ENCODE measurements around the gene TNN. TPM values are rescaled to one million over a fixed set of nuclear protein-coding genes. Genes with fewer than 3 reads are reported as not detected.
A peak's percentile ranks its signal among the peaks of the same experiment; 100 is the strongest.

The TNN gene
- total and polyA plus RNA-seq, 2 experiments from 2014 or later = 0.18 to 0.31 TPM

GRCh38 chr1:175150596-175151319 lies 83.1 kb downstream of the TNN start:
- Mint-ChIP-seq H3K27ac (no peak overlapping the region), H3K9me3 (no peaks in the 10 kb centered on the region), H3K36me3 (ENCODE audit: low read depth) (no peaks in the 10 kb centered on the region; the same call in 2 of the 3 replicates), H3K4me3 (no peak overlapping the region; the same call in 2 of the 3 replicates), H3K4me1 (peaks cover 42% of the 10 kb centered on the region), H3K27me3 (ENCODE audit: insufficient read depth, low read depth, poor library complexity) (peaks cover 11% of the 10 kb centered on the region)
- peaks cover 22% of the 10 kb centered on the region; the same call in 1 of the 2 replicates for H3K4me1 ChIP-seq (ENCODE audit: insufficient read depth)
- peaks cover 7% of the 10 kb centered on the region; the same call in 1 of the 2 replicates for H3K27me3 ChIP-seq (ENCODE audit: insufficient read depth)
- no peak overlapping the region for H2AFZ ChIP-seq
- ATAC-seq = no peak
- H3K36me3 ChIP-seq (ENCODE audit: insufficient read depth) = no peaks in the 10 kb centered on the region
- no peaks in the 10 kb centered on the region for H4K20me1 ChIP-seq (replicated peaks; ENCODE audit: insufficient read depth)
- H3F3A ChIP-seq (replicated peaks; ENCODE audit: low read depth) = no peaks in the 10 kb centered on the region
- no peak overlapping the region for H3K4me3 ChIP-seq
- peak; percentile 21 for DNase-seq (ENCODE audit: low spot score)
- H3K4me2 ChIP-seq = no peak overlapping the region
- no peaks in the 10 kb centered on the region for H3K9me2 ChIP-seq (ENCODE audit: insufficient read depth)
- TF ChIP-seq, protein P1, sequence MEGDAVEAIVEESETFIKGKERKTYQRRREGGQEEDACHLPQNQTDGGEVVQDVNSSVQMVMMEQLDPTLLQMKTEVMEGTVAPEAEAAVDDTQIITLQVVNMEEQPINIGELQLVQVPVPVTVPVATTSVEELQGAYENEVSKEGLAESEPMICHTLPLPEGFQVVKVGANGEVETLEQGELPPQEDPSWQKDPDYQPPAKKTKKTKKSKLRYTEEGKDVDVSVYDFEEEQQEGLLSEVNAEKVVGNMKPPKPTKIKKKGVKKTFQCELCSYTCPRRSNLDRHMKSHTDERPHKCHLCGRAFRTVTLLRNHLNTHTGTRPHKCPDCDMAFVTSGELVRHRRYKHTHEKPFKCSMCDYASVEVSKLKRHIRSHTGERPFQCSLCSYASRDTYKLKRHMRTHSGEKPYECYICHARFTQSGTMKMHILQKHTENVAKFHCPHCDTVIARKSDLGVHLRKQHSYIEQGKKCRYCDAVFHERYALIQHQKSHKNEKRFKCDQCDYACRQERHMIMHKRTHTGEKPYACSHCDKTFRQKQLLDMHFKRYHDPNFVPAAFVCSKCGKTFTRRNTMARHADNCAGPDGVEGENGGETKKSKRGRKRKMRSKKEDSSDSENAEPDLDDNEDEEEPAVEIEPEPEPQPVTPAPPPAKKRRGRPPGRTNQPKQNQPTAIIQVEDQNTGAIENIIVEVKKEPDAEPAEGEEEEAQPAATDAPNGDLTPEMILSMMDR (conservative IDR thresholded peaks at IDR 0.05; ENCODE audit: low read depth in 2 of 2) = 0 out of 4 replicates have a peak, but pooled peaks of 1 of the 2 experiments have one; percentile 7
- no peak for TF ChIP-seq REST (IDR thresholded peaks at IDR 0.05; ENCODE audit: unreplicated experiment)
- no peak overlapping the region for H3K27ac ChIP-seq (ENCODE audit: low read depth)
- H3K79me2 ChIP-seq (replicated peaks; ENCODE audit: insufficient read depth) = no peaks in the 10 kb centered on the region

DNA sequence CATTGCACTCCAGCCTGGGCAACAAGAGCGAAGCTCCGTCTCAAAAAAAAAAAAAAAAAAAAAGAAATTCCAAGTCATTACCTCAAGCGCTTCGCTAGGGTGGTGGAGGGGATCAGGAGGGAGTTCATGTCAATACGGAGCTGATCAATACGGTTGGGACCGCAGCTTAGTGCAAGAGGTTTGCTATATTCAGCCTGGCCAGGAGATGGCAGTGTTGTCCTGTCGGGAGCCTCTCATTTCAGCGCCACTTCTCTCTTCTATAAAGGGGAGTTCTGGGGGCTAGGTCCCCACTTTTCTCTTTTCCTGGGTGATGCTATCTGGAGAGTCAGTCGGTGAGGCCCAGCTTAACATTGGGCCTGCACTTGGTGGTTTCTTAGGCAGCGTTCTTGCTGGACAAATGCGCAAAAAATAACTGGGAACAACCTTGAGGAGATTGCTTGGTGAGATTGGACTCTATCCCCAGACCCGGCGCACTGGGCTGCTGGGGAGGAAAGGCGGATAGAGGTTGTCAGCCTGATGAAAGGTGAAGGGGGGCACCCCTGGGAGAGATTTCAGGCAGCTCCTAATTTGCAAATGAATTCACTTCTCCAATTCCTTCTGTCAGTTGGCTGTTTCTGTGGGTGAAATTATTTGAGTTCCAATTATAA lies 84.5 kb downstream of the TNN start:
- no peaks in the 10 kb centered on the region for H3K9me3 Mint-ChIP-seq
- peak overlapping the region; percentile 74; the same call in 1 of the 2 replicates for H2AFZ ChIP-seq
- H3F3A ChIP-seq (replicated peaks; ENCODE audit: low read depth) = no peaks in the 10 kb centered on the region
- H3K4me3 ChIP-seq = peak overlapping the region; percentile 43
- TF ChIP-seq, protein P1 (conservative IDR thresholded peaks at IDR 0.05; ENCODE audit: low read depth in 2 of 2) = peak; percentile 93 to 96
- TF ChIP-seq JUNB (IDR thresholded peaks at IDR 0.05; ENCODE audit: unreplicated experiment) = no peak
- H3K4me1 Mint-ChIP-seq = peaks cover 31% of the 10 kb centered on the region
- peak overlapping the region; percentile 76 for H3K4me2 ChIP-seq
- peak; percentile 88 for ATAC-seq
- H3K27ac Mint-ChIP-seq = no peak overlapping the region
- H3K9me2 ChIP-seq (ENCODE audit: insufficient read depth) = 0 out of 2 replicates have a peak, but pooled peaks cover 2% of the 10 kb centered on the region
- H3K36me3 ChIP-seq (ENCODE audit: insufficient read depth) = no peaks in the 10 kb centered on the region
- H3K27me3 Mint-ChIP-seq (ENCODE audit: insufficient read depth, low read depth, poor library complexity) = peaks cover 8% of the 10 kb centered on the region
- H4K20me1 ChIP-seq (replicated peaks; ENCODE audit: insufficient read depth) = no peaks in the 10 kb centered on the region
- H3K4me3 Mint-ChIP-seq = peak overlapping the region; percentile 65
- no peaks in the 10 kb centered on the region for H3K79me2 ChIP-seq (replicated peaks; ENCODE audit: insufficient read depth)
- H3K4me1 ChIP-seq (ENCODE audit: insufficient read depth) = peaks cover 20% of the 10 kb centered on the region; the same call in 1 of the 2 replicates
- DNase-seq (ENCODE audit: low spot score) = peak; percentile 92
- no peak overlapping the region for H3K27ac ChIP-seq (ENCODE audit: low read depth)
- no peaks in the 10 kb centered on the region for H3K36me3 Mint-ChIP-seq (ENCODE audit: low read depth)
- peaks cover 7% of the 10 kb centered on the region; the same call in 1 of the 2 replicates for H3K27me3 ChIP-seq (ENCODE audit: insufficient read depth)

Measured in GM23338 (cell line).